NCI-H1694 treated with DMSO at 0.1 percent for 48 hours (cell line): Measurements from ENCODE around the gene KLF4.

Experiments
- DNase-seq: peaks from one replicate; lab custom pipeline; 2025; lab: John Stamatoyannopoulos, UW

The KLF4 gene

GRCh38 chr9:107487521-107488374 lies 1.8 kb downstream of the KLF4 start:
- no peak for DNase-seq

GRCh38 chr9:107486674-107487520 lies 2.7 kb downstream of the KLF4 start:
- DNase-seq, result no peak

- DNase-seq, result no peak
These were observed 4.0 kb downstream of the KLF4 start for GRCh38 chr9:107485458-107486043.

GRCh38 chr9:107484117-107484723 lies 5.3 kb downstream of the KLF4 start:
- peak; percentile 39 for DNase-seq

GRCh38 chr9:107483666-107484065 lies 5.9 kb downstream of the KLF4 start:
- no peak for DNase-seq

GRCh38 chr9:107481035-107481434 lies 8.5 kb downstream of the KLF4 start:
- DNase-seq, result peak; percentile 3

GRCh38 chr9:107480386-107480789 lies 9.2 kb downstream of the KLF4 start:
- DNase-seq, result no peak

GRCh38 chr9:107478805-107479204 lies 10.8 kb downstream of the KLF4 start:
- DNase-seq, result no peak

GRCh38 chr9:107474124-107474523 lies 15.4 kb downstream of the KLF4 start:
- DNase-seq, result no peak

GRCh38 chr9:107472581-107473340 lies 16.8 kb downstream of the KLF4 start:
- DNase-seq, result no peak

GRCh38 chr9:107471552-107471951 lies 18.0 kb downstream of the KLF4 start:
- DNase-seq, result no peak

GRCh38 chr9:107467416-107467815 lies 22.2 kb downstream of the KLF4 start:
- DNase-seq, result no peak

- DNase-seq, result no peak
These were observed 22.7 kb downstream of the KLF4 start for GRCh38 chr9:107466826-107467225.

- DNase-seq, result no peak
These were observed 23.8 kb downstream of the KLF4 start for GRCh38 chr9:107465467-107466451.

GRCh38 chr9:107464516-107464915 lies 25.1 kb downstream of the KLF4 start:
- DNase-seq, result no peak

GRCh38 chr9:107462691-107463090 lies 26.9 kb downstream of the KLF4 start:
- no peak for DNase-seq

GRCh38 chr9:107460153-107461023 lies 29.2 kb downstream of the KLF4 start:
- no peak for DNase-seq

GRCh38 chr9:107455425-107456135 lies 34.0 kb downstream of the KLF4 start:
- no peak for DNase-seq

- DNase-seq, result no peak
These were observed 36.1 kb downstream of the KLF4 start for GRCh38 chr9:107453479-107453878.
